Endothelial cell of umbilical vein (primary cell): ENCODE measurements around the gene COL6A2. TPM values are rescaled to one million over a fixed set of nuclear protein-coding genes. Genes with fewer than 3 reads are reported as not detected.

Source experiments
- BruUV-seq: library from RNA; stranded (reverse); fragments of 400-500 nt; replicated peaks from 2 replicates; lab custom pipeline; 2021; lab: Mats Ljungman, UMichigan
- CTCF ChIA-PET: fragments of 300-600, 350-600 bp; sonication (Branson Sonifier 250); formaldehyde crosslinking; loops from one replicate; lab custom pipeline; 2021; ENCODE audit warnings: antibody characterized with exemption, inconsistent platforms; lab: Charles Lee
- POLR2A ChIA-PET: fragments of 300-600, 350-600 bp; sonication (Branson Sonifier 250); formaldehyde crosslinking; loops from one replicate; lab custom pipeline; 2021; ENCODE audit warnings: antibody characterized with exemption, inconsistent platforms; lab: Charles Lee
- DNase-seq: peaks from one replicate; pipeline ENCODE4 v3.0.0-alpha.2; 2011; ENCODE audit warnings: low read depth, low spot score
- FAIRE-seq: peaks from 2 replicates; lab custom pipeline; 2011; peaks lifted over from hg19 to GRCh38; lab: Jason Lieb, UNC
- H2AFZ ChIP-seq: 2 replicates; pipeline ENCODE4 v1.6.0; 2012; ENCODE audit warnings: low read depth, low read length, control low read depth, inconsistent platforms
- H3K27ac ChIP-seq: 2 replicates; pipeline ENCODE4 v1.5.1; 2011; ENCODE audit warnings: low read depth, mild to moderate bottlenecking, control low read depth, low read length, moderate library complexity; ENCODE audit not compliant: insufficient read depth
- H3K27me3 ChIP-seq, 2 experiments: 2 replicates each; pipeline versions ENCODE4 v1.6.0 to v1.6.1; 2011; ENCODE audit warnings: low read length in 2 of 2, mixed read lengths in 1 of 2; ENCODE audit not compliant: control insufficient read depth in 2 of 2, insufficient read depth in 2 of 2
- H3K36me3 ChIP-seq, 2 experiments: 2 replicates in 1 of 2; 3 replicates in 1 of 2; pipeline ENCODE4 v1.5.1; 2011; ENCODE audit warnings: low read length in 2 of 2, mild to moderate bottlenecking in 1 of 2, moderate library complexity in 1 of 2; ENCODE audit not compliant: control insufficient read depth in 2 of 2, insufficient read depth in 2 of 2; ENCODE audit errors: extremely low read depth in 1 of 2
- H3K4me1 ChIP-seq: 3 replicates; pipeline ENCODE4 v1.5.1; 2011; ENCODE audit warnings: mild to moderate bottlenecking, low read length; ENCODE audit not compliant: control insufficient read depth, insufficient read depth; ENCODE audit errors: extremely low read depth
- H3K4me2 ChIP-seq: 2 replicates; pipeline ENCODE4 v1.6.1; 2011; ENCODE audit warnings: low read length, control low read depth, mixed read lengths; ENCODE audit not compliant: insufficient read depth
- H3K4me3 ChIP-seq, 3 experiments: fragments of 200-600 bp in 1 of 3; sonication (generic), shearing (Covaris generic) in 1 of 3; replicated peaks in 1 of 3; 2 replicates each; pipeline ENCODE4 v1.5.1; 2011 to 2016; ENCODE audit warnings: control low read depth in 3 of 3, low read length in 3 of 3, mild to moderate bottlenecking in 2 of 3, inconsistent platforms in 1 of 3, low read depth in 1 of 3, moderate library complexity in 1 of 3; ENCODE audit not compliant: insufficient read depth in 1 of 3
- H3K79me2 ChIP-seq: 2 replicates; pipeline ENCODE4 v1.6.0; 2012; ENCODE audit warnings: low read length, inconsistent platforms; ENCODE audit not compliant: control insufficient read depth, insufficient read depth
- H3K9ac ChIP-seq: replicated peaks from 2 replicates; pipeline ENCODE3; 2011; ENCODE audit warnings: low read length, control low read depth; ENCODE audit not compliant: insufficient read depth; ENCODE audit errors: extremely low read depth
- H3K9me1 ChIP-seq: replicated peaks from 3 replicates; pipeline ENCODE4 v1.6.0; 2011; ENCODE audit warnings: mild to moderate bottlenecking, low read length; ENCODE audit not compliant: control insufficient read depth, insufficient read depth; ENCODE audit errors: extremely low read depth
- H3K9me3 ChIP-seq: replicated peaks from 2 replicates; pipeline ENCODE4 v1.5.1; 2012; ENCODE audit warnings: low read length, inconsistent platforms; ENCODE audit not compliant: control insufficient read depth, insufficient read depth
- H4K20me1 ChIP-seq: replicated peaks from 2 replicates; pipeline ENCODE3; 2011; ENCODE audit warnings: mild to moderate bottlenecking, low read length; ENCODE audit not compliant: control insufficient read depth, insufficient read depth; ENCODE audit errors: extremely low read depth
- EZH2 ChIP-seq: IDR thresholded peaks from 2 replicates; pipeline ENCODE4 v1.6.1; 2012; ENCODE audit warnings: borderline replicate concordance, low read depth, mild to moderate bottlenecking, moderate library complexity, low read length, inconsistent platforms; ENCODE audit not compliant: severe bottlenecking
- FOS ChIP-seq: IDR thresholded peaks from 2 replicates; pipeline ENCODE4 v1.6.1; 2011; ENCODE audit warnings: mild to moderate bottlenecking, low read length, moderate library complexity, borderline replicate concordance; ENCODE audit not compliant: insufficient read depth
- GATA2 ChIP-seq: IDR thresholded peaks from 2 replicates; pipeline ENCODE4 v1.7.0; 2011; ENCODE audit warnings: low read depth, mild to moderate bottlenecking, moderate library complexity, mixed read lengths, low read length; ENCODE audit not compliant: insufficient read length, insufficient read depth
- JUN ChIP-seq: IDR thresholded peaks from 2 replicates; pipeline ENCODE4 v1.6.1; 2011; ENCODE audit warnings: borderline replicate concordance, low read depth; ENCODE audit not compliant: insufficient read length, insufficient read depth
- MAX ChIP-seq: IDR thresholded peaks from 2 replicates; pipeline ENCODE4 v1.6.1; 2011; ENCODE audit not compliant: insufficient read depth, insufficient read length
- MYC ChIP-seq: IDR thresholded peaks from one replicate; pipeline ENCODE4 v1.6.1; 2011; ENCODE audit warnings: mild to moderate bottlenecking, low read depth, low read length
- POLR2A ChIP-seq: IDR thresholded peaks from 2 replicates; pipeline ENCODE4 v1.6.1; 2012; ENCODE audit warnings: low read depth, mild to moderate bottlenecking, control low read depth, low read length
- POLR2AphosphoS5 ChIP-seq: IDR thresholded peaks from 2 replicates; pipeline ENCODE4 v1.6.1; 2012; ENCODE audit warnings: low read depth, mild to moderate bottlenecking, control low read depth, low read length, moderate library complexity; ENCODE audit not compliant: insufficient read depth
- dilution Hi-C: fragments of 300-500 bp; cut with MboI; formaldehyde crosslinking; loops from one replicate; pipeline ENCODE4 v1.15.0; 2019; ENCODE audit warnings: low sequenced_read_pairs; ENCODE audit not compliant: extremely low pct_ligation_motif_present
- intact Hi-C: fragments of 100-400 bp; cut with micrococcal nuclease; formaldehyde crosslinking; loops from one replicate; pipeline ENCODE4 v1.10.0; 2022
- polyA plus RNA-seq, 4 experiments: library from polyadenylated mRNA; depleted of rRNA in 3 of 4; stranded (reverse) in 3 of 4; unstranded in 1 of 4; fragments of >200 nt; gene quantifications; 2 replicates each; pipeline versions ENCODE4 v1.2.1 to v1.2.3, GENCODE V29; 2011 to 2012; ENCODE audit warnings: missing spikeins in 1 of 4
- total RNA-seq: library from RNA; stranded (reverse); gene quantifications from 2 replicates; pipeline ENCODE4 v1.2.3, GENCODE V29; 2021
- TF ChIP-seq, protein P1 (sequence below), 2 donors: IDR thresholded peaks; 1 replicate in 1 of 2; 2 replicates in 1 of 2; pipeline ENCODE4 v1.5.1; 2011; ENCODE audit warnings: low read length in 2 of 2, mild to moderate bottlenecking in 2 of 2, moderate library complexity in 2 of 2, control low read depth in 1 of 2, inconsistent platforms in 1 of 2, low read depth in 1 of 2; ENCODE audit not compliant: insufficient read depth in 1 of 2; ENCODE audit errors: extremely low read depth in 1 of 2

Gene COL6A2
- total and polyA plus RNA-seq, 2 donors (not counting 3 experiments of a cell fraction or from before 2014, with no cell fraction given) = 3.4 to 6.1 TPM

GRCh38 chr21:46131588-46131837 is 33.6 kb downstream of the COL6A2 start:
- H3K27ac ChIP-seq = no peak overlapping the region
- intact Hi-C loops (no loop called here), dilution Hi-C loops (no loop called here)
- no peak overlapping the region for H3K4me3 ChIP-seq
- H4K20me1 ChIP-seq = no peaks in the 10 kb centered on the region
- no peaks in the 10 kb centered on the region for H3K4me1 ChIP-seq
- no peaks in the 10 kb centered on the region for H3K9me3 ChIP-seq
- DNase-seq = no peak
- CTCF ChIA-PET = interaction anchor here (1.4 kb wide), 1 partner anchor 12 kb away, joined by 5 read pairs; no protein-coding TSS in a partner anchor
- no peak overlapping the region for H3K4me2 ChIP-seq
- TF ChIP-seq FOS (no peak), POLR2AphosphoS5 (no peak), POLR2A (no peak), GATA2 (no peak), MYC (no peak), MAX (no peak), JUN (no peak), EZH2 (no peak)
- TF ChIP-seq, protein P1, sequence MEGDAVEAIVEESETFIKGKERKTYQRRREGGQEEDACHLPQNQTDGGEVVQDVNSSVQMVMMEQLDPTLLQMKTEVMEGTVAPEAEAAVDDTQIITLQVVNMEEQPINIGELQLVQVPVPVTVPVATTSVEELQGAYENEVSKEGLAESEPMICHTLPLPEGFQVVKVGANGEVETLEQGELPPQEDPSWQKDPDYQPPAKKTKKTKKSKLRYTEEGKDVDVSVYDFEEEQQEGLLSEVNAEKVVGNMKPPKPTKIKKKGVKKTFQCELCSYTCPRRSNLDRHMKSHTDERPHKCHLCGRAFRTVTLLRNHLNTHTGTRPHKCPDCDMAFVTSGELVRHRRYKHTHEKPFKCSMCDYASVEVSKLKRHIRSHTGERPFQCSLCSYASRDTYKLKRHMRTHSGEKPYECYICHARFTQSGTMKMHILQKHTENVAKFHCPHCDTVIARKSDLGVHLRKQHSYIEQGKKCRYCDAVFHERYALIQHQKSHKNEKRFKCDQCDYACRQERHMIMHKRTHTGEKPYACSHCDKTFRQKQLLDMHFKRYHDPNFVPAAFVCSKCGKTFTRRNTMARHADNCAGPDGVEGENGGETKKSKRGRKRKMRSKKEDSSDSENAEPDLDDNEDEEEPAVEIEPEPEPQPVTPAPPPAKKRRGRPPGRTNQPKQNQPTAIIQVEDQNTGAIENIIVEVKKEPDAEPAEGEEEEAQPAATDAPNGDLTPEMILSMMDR (IDR thresholded peaks at IDR 0.05; ENCODE audit: extremely low read depth in 1 of 2, insufficient read depth in 1 of 2, low read depth in 1 of 2, low read length in 2 of 2) = no peak
- no peak for FAIRE-seq
- POLR2A ChIA-PET = no interaction called here
- no peaks in the 10 kb centered on the region for H3K79me2 ChIP-seq
- no peak overlapping the region for H3K9ac ChIP-seq
- no peaks in the 10 kb centered on the region for H3K27me3 ChIP-seq
- no peaks in the 10 kb centered on the region for H3K36me3 ChIP-seq
- BruUV-seq = no TSS peak
- H3K9me1 ChIP-seq = no peaks in the 10 kb centered on the region
- no peak overlapping the region for H2AFZ ChIP-seq
